LNCaP clone FGC (cell line): ENCODE results near the gene UGGT2.
"Not testable (repeated sequence)": the region's sequence is repeated elsewhere in the genome, so short reads cannot be mapped to it uniquely, and the experiment has no call there.

ENCODE experiments used
- DNase-seq: peaks from one replicate; pipeline ENCODE4 v3.0.0-alpha.2; 2011; ENCODE audit warnings: low read depth
- H3K4me3 ChIP-seq: 2 replicates; pipeline ENCODE4 v1.5.1; 2011; ENCODE audit warnings: mild to moderate bottlenecking, low read depth, low read length, control low read depth
- TF ChIP-seq, protein P1 (sequence below): IDR thresholded peaks from 2 replicates; pipeline ENCODE4 v1.5.1; 2012; ENCODE audit warnings: mild to moderate bottlenecking; ENCODE audit not compliant: control insufficient read depth, insufficient read depth; ENCODE audit errors: extremely low read depth

The UGGT2 gene

DNA sequence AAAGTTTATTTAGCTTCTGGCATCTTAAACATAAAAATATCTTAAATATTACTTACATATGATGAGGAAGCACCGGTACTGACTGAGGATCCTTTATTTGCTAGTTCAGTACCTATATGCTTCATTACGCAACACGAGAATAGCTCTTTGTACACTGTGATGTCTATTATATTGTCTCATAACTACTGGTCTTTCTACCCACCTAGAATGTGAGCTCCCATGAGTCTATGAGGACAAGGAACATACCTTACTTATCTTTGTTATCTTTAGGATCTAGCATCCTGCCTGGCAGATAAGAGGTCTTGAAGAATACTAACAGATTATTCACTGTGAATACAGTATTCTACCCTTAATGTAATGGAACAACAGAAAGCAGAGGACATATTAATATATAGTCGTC lies 251.4 kb downstream of the UGGT2 start:
- no peak for DNase-seq
- no peak overlapping the region for H3K4me3 ChIP-seq
- TF ChIP-seq, protein P1, sequence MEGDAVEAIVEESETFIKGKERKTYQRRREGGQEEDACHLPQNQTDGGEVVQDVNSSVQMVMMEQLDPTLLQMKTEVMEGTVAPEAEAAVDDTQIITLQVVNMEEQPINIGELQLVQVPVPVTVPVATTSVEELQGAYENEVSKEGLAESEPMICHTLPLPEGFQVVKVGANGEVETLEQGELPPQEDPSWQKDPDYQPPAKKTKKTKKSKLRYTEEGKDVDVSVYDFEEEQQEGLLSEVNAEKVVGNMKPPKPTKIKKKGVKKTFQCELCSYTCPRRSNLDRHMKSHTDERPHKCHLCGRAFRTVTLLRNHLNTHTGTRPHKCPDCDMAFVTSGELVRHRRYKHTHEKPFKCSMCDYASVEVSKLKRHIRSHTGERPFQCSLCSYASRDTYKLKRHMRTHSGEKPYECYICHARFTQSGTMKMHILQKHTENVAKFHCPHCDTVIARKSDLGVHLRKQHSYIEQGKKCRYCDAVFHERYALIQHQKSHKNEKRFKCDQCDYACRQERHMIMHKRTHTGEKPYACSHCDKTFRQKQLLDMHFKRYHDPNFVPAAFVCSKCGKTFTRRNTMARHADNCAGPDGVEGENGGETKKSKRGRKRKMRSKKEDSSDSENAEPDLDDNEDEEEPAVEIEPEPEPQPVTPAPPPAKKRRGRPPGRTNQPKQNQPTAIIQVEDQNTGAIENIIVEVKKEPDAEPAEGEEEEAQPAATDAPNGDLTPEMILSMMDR, result no peak

DNA sequence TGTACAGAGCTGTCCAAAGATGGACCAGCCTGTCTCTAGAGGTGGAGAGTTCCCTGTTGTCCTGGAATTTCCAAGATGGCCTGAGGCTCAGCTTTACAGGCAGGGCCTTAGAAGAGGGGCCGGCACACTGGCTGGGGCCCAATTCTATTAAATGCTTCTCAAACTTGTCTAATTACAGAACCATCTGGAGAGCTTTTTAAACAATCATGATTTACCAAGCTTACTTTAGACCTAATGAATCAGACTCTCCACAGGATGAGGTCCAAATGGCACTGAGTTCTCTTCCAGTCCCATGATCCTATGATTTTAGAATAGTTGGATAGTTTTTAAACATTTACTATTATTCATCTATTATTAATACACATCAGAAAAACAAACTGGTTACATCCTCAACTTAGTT lies 252.8 kb downstream of the UGGT2 start:
- TF ChIP-seq, protein P1, result no peak
- DNase-seq, result no peak
- H3K4me3 ChIP-seq, result no peak overlapping the region

DNA sequence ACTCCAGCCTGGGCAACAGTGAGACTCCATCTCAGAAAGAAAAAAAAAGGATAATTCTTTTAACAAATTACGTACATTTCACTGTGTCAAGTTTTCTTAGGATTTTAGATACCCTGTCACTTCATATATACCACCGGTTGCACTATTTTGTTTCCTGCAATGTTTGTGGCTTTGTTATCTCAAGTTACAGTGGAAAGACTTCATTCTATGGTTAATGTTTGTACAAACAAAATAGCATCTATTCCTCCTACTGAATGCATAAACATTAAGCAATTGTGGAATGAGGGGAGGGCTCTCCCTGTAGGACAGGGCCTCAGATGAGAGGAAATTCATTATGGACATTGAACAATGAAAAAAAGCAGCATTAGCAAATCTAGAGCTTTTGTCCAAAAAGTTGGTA lies 256.2 kb downstream of the UGGT2 start:
- DNase-seq, result no peak
- TF ChIP-seq, protein P1, result no peak
- no peak overlapping the region for H3K4me3 ChIP-seq

DNA sequence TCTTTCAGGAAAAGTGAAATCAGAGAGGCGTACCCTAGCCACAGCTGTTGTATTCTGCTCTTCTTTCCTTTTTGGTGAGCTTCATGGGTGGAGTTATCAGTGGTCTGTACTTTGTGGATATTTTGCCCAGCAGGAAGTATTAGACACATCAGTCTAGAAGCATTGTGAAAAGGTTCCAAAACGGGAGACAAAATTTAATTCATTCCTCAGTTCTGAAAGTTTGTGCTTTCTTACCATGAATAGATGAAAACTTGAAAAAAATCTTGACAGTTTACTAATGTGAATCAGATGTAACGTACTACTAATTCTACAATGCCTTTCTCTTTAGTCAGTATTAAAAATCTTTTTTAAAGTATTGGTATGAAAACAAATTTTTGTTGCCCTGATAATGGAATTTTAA lies 259.4 kb downstream of the UGGT2 start:
- no peak for DNase-seq
- TF ChIP-seq, protein P1, result no peak

DNA sequence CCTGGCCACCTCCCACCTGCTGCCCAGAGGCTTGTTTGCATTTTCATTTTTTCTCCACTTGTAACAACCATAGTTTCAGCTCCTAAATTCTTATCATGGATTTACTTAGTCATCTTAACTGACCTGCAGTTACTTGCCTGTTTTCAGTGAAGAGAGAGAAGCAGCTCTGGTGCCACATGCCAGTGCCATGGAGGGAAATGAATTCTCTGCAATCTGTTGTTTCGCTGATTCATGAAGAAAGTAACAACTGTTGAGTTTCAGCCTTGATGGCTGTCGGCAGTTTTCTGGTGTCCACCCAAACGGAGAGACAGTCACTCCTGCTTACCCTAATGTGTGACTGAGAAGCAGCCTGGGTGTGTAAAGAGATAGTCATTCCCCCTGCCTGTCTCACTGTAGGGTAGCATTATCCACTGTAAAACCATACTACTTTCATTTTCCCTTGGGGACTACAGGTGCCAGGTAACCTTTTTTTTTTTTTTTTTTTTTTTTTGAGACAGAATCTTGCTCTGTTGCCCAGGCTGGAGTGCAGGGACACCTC lies 260.1 kb downstream of the UGGT2 start:
- H3K4me3 ChIP-seq, result no peak overlapping the region
- DNase-seq, result no peak
- TF ChIP-seq, protein P1, result no peak

More for the DNA sequence above, 259.4 kb downstream of the UGGT2 start:
- H3K4me3 ChIP-seq, result no peak overlapping the region

DNA sequence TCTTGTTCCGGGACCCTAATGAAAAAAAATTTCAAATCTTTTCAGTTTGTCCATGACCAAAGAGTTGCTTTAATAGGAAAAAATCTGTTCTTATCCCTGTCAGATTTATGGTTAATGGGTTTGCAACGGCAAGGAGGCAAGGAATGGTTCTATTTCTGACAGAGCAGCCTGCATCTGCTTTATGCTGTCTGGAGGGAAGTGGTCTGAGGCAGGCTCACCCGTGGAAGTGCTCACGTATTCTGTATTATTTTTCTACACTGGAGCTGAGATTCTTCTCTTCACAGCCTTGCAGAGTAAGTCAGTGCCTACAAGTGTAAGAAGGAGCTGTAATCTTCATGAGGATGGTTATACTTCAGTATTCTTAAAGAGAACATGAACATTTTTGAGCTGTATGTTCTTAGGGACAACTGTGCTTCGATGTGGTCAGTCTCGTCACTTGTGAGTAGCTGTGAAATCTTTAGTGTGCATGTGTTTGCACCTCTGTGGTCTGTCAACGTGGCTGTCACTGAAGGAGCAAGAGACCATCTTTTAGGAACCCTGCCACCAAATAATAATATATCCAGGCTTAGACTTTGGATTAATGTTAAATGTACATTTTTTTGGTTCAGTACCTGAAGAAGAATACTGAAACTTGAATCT lies 262.0 kb downstream of the UGGT2 start:
- TF ChIP-seq, protein P1, result no peak
- DNase-seq, result no peak
- no peak overlapping the region for H3K4me3 ChIP-seq

DNA sequence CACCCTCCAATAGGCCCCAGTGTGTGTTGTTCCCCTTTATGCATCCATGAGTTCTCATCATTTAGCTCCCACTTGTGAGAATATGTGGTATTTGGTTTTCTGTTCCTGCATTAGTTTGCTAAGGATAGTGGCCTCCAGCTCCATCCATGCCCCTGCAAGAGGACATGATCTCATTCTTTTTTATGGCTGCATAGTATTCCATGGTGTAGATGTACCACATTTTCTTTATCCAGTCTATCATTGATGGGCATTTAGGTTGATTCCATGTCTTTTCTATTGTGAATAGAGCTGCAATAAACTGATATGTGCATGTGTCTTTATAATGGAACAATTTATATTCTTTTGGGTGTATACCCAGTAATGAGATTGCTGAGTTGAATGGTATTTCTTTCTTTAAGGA lies 263.9 kb downstream of the UGGT2 start:
- DNase-seq, H3K4me3 ChIP-seq: not testable (repeated sequence)
